HT1080 (cell line): Measurements from ENCODE around the gene CYTH4. TPM values are rescaled to one million over a fixed set of nuclear protein-coding genes. Genes with fewer than 3 reads are reported as not detected.
"Not testable (repeated sequence)": the region's sequence is repeated elsewhere in the genome, so short reads cannot be mapped to it uniquely, and the experiment has no call there.

Source experiments
- DNase-seq: peaks from one replicate; pipeline ENCODE4 v3.0.0-alpha.2; 2015; ENCODE audit warnings: low read depth
- polyA plus RNA-seq, 2 experiments: library from polyadenylated mRNA; depleted of rRNA; stranded (reverse); fragments of >200 nt; gene quantifications; 2 replicates each; pipeline ENCODE4 v1.2.3, GENCODE V29; 2015
- total RNA-seq: library from RNA; depleted of rRNA; stranded (reverse); fragments of >200 nt; shearing (Covaris generic); gene quantifications from 2 replicates; pipeline ENCODE4 v1.2.3, GENCODE V29; 2014; rRNA removed

CYTH4 gene
- 0.33 and 2.6 TPM in 2 replicates for total RNA-seq
- 1.3 and 1.4 TPM in 2 replicates for polyA plus RNA-seq (2015; cell fraction: cytosol; rRNA removed)
- polyA plus RNA-seq (2015; cell fraction: nucleus; rRNA removed), result 4.4 and 4.5 TPM in 2 replicates

- DNase-seq, result peak; percentile 32
These were observed at the start of gene CYTH4 for GRCh38 chr22:37282385-37282677. Gene CYTH4, plus strand, starts transcription at chr22:37282508. Its CDS starts 62 bp downstream, at chr22:37282570.

- not testable (repeated sequence) for DNase-seq
These were observed 48.9 kb upstream of the CYTH4 start for GRCh38 chr22:37233371-37233750.

GRCh38 chr22:37233751-37234631, 48.3 kb upstream of the CYTH4 start:
- DNase-seq, result no peak

- DNase-seq, result no peak
These were observed 47.3 kb upstream of the CYTH4 start for GRCh38 chr22:37234736-37235711.

- no peak for DNase-seq
These were observed 46.3 kb upstream of the CYTH4 start for GRCh38 chr22:37235897-37236607.

GRCh38 chr22:37237371-37238268, 44.7 kb upstream of the CYTH4 start:
- DNase-seq, result no peak

GRCh38 chr22:37239336-37240239, 42.7 kb upstream of the CYTH4 start:
- DNase-seq, result no peak

GRCh38 chr22:37240240-37240940, 41.9 kb upstream of the CYTH4 start:
- no peak for DNase-seq

- no peak for DNase-seq
These were observed 41.4 kb upstream of the CYTH4 start for GRCh38 chr22:37240941-37241320.

GRCh38 chr22:37241351-37242142, 40.8 kb upstream of the CYTH4 start:
- no peak for DNase-seq

GRCh38 chr22:37242395-37242918, 39.9 kb upstream of the CYTH4 start:
- peak; percentile 87 for DNase-seq

- DNase-seq, result no peak
These were observed 38.8 kb upstream of the CYTH4 start for GRCh38 chr22:37243402-37244113.

GRCh38 chr22:37244114-37244921, 38.0 kb upstream of the CYTH4 start, which contains the start of gene RAC2:
Gene RAC2, minus strand, starts transcription at chr22:37244269. Its CDS starts 121 bp downstream, at chr22:37244148.
- peak; percentile 87 for DNase-seq

- no peak for DNase-seq
These were observed 37.2 kb upstream of the CYTH4 start for GRCh38 chr22:37244922-37245722.

GRCh38 chr22:37245740-37246139, 36.6 kb upstream of the CYTH4 start:
- no peak for DNase-seq
